ENCODE results near the gene JPH2.

Gene JPH2

GRCh38 chr20:44125332-44126127 is 61.5 kb downstream of the JPH2 start:
- no peak for DNase-seq (ENCODE audit: low read depth in 3 of 3)

- no peak for DNase-seq (ENCODE audit: low read depth in 3 of 3)
These were observed 63.0 kb downstream of the JPH2 start for GRCh38 chr20:44123874-44124535.

GRCh38 chr20:44123251-44123650 is 63.7 kb downstream of the JPH2 start:
- no peak for DNase-seq (ENCODE audit: low read depth in 3 of 3)

GRCh38 chr20:44120676-44121425 is 66.1 kb downstream of the JPH2 start:
- DNase-seq (ENCODE audit: low read depth in 3 of 3), result no peak

GRCh38 chr20:44118185-44119033 is 68.6 kb downstream of the JPH2 start:
- DNase-seq (ENCODE audit: low read depth in 3 of 3), result no peak

GRCh38 chr20:44117296-44118184 is 69.4 kb downstream of the JPH2 start:
- DNase-seq (ENCODE audit: low read depth in 3 of 3), result no peak

- no peak for DNase-seq (ENCODE audit: low read depth in 3 of 3)
These were observed 71.0 kb downstream of the JPH2 start for GRCh38 chr20:44115762-44116644.

GRCh38 chr20:44115181-44115580 is 71.8 kb downstream of the JPH2 start:
- no peak for DNase-seq (ENCODE audit: low read depth in 3 of 3)

- DNase-seq (ENCODE audit: low read depth in 3 of 3), result no peak
These were observed 73.2 kb downstream of the JPH2 start for GRCh38 chr20:44113618-44114376.

GRCh38 chr20:44112889-44113617 is 73.9 kb downstream of the JPH2 start:
- DNase-seq (ENCODE audit: low read depth in 3 of 3), result no peak

- DNase-seq (ENCODE audit: low read depth in 3 of 3), result no peak
These were observed 74.5 kb downstream of the JPH2 start for GRCh38 chr20:44112456-44112855.

GRCh38 chr20:44111712-44112335 is 75.2 kb downstream of the JPH2 start:
- DNase-seq (ENCODE audit: low read depth in 3 of 3), result no peak

- DNase-seq (ENCODE audit: low read depth in 3 of 3), result no peak
These were observed 76.0 kb downstream of the JPH2 start for GRCh38 chr20:44110816-44111568.

GRCh38 chr20:44109951-44110361 is 77.0 kb downstream of the JPH2 start:
- no peak for DNase-seq (ENCODE audit: low read depth in 3 of 3)

- DNase-seq (ENCODE audit: low read depth in 3 of 3), result no peak
These were observed 80.4 kb downstream of the JPH2 start for GRCh38 chr20:44106615-44107014.

GRCh38 chr20:44104798-44105517 is 82.0 kb downstream of the JPH2 start:
- no peak for DNase-seq (ENCODE audit: low read depth in 3 of 3)
